ENCODE data around the gene NIP7. TPM values are rescaled to one million over a fixed set of nuclear protein-coding genes. Genes with fewer than 3 reads are reported as not detected.

Gene NIP7
- total RNA-seq, 4 donors from 2014 or later = 1.8 to 17.3 (median 8.9) TPM

GRCh38 chr16:69345923-69346322 lies 6.4 kb downstream of the NIP7 start:
- TF ChIP-seq POLR2AphosphoS5 (IDR thresholded peaks at IDR 0.05) = no peak
- no peak for TF ChIP-seq EP300 (IDR thresholded peaks at IDR 0.05; ENCODE audit: low read depth)
- TF ChIP-seq POLR2A (IDR thresholded peaks at IDR 0.05) = no peak
- TF ChIP-seq CTCF (IDR thresholded peaks at IDR 0.05) = no peak
- Histone ChIP-seq H3K27ac (no peak overlapping the region), H3K9me3 (no peaks in the 10 kb centered on the region), H3K4me1 (peaks cover 2 to 3% (median 2%) of the 10 kb centered on the region in 4 donors), H3K27me3 (no peaks in the 10 kb centered on the region), H3K36me3 (peaks cover 0 to 10% (median under 1%) of the 10 kb centered on the region in 4 donors), H3K4me3 (no peak overlapping the region)
- in situ Hi-C loops (cut with MboI; ENCODE audit: low pct_ligation_motif_present in 1 of 4, low pct_unique_long_range_greater_than_20kb in 1 of 4, low sequenced_read_pairs in 3 of 4) = no loop called here
- WGBS, 2 donors (ENCODE audit: low coverage in 1 of 2) = 70% methylated on average over 4 of the region's 4 CpGs
- no peak for DNase-seq
- intact Hi-C loops (cut with DNase I; ENCODE audit: low total_unique reads) = no loop called here

GRCh38 chr16:69346683-69347082 lies 7.1 kb downstream of the NIP7 start:
- H3K27me3 ChIP-seq = no peaks in the 10 kb centered on the region
- H3K9me3 ChIP-seq = no peaks in the 10 kb centered on the region
- H3K36me3 ChIP-seq = peaks cover 0 to 6% (median under 1%) of the 10 kb centered on the region in 4 donors
- 92% methylated on average over 6 of the region's 6 CpGs; no CpG with 5 or more reads in 1 of the 2 donors for WGBS, 2 donors (ENCODE audit: low coverage in 1 of 2)
- TF ChIP-seq POLR2AphosphoS5 (IDR thresholded peaks at IDR 0.05) = no peak
- TF ChIP-seq EP300 (IDR thresholded peaks at IDR 0.05; ENCODE audit: low read depth) = no peak
- TF ChIP-seq CTCF (IDR thresholded peaks at IDR 0.05) = no peak
- TF ChIP-seq POLR2A (IDR thresholded peaks at IDR 0.05) = no peak
- no peak for DNase-seq
- no peak overlapping the region for H3K4me3 ChIP-seq
- H3K27ac ChIP-seq = no peak overlapping the region
- in situ Hi-C loops (cut with MboI; ENCODE audit: low pct_ligation_motif_present in 1 of 4, low pct_unique_long_range_greater_than_20kb in 1 of 4, low sequenced_read_pairs in 3 of 4) (no loop called here), intact Hi-C loops (cut with DNase I; ENCODE audit: low total_unique reads) (no loop called here)
- peaks cover 0 to 5% (median 2%) of the 10 kb centered on the region in 4 donors for H3K4me1 ChIP-seq

- in situ Hi-C loops (cut with MboI; ENCODE audit: low pct_ligation_motif_present in 1 of 4, low pct_unique_long_range_greater_than_20kb in 1 of 4, low sequenced_read_pairs in 3 of 4) (no loop called here), intact Hi-C loops (cut with DNase I; ENCODE audit: low total_unique reads) (no loop called here)
- no peak for TF ChIP-seq CTCF (IDR thresholded peaks at IDR 0.05)
- no peak for TF ChIP-seq POLR2A (IDR thresholded peaks at IDR 0.05)
- no peak for TF ChIP-seq POLR2AphosphoS5 (IDR thresholded peaks at IDR 0.05)
- TF ChIP-seq EP300 (IDR thresholded peaks at IDR 0.05; ENCODE audit: low read depth) = no peak
- Histone ChIP-seq H3K27me3 (no peaks in the 10 kb centered on the region), H3K4me1 (peaks cover 0 to 7% (median 2%) of the 10 kb centered on the region in 4 donors), H3K36me3 (no peaks in the 10 kb centered on the region), H3K27ac (no peak overlapping the region), H3K9me3 (no peaks in the 10 kb centered on the region), H3K4me3 (no peak overlapping the region)
- 83 to 90% methylated on average over 2 to 6 of the region's 6 CpGs for WGBS, 2 donors (ENCODE audit: low coverage in 1 of 2)
- DNase-seq = no peak
These were observed 8.7 kb downstream of the NIP7 start for GRCh38 chr16:69348222-69348621.

- WGBS, 2 donors (ENCODE audit: low coverage in 1 of 2) = 91 to 100% methylated on average over 1 to 10 of the region's 10 CpGs
- in situ Hi-C loops (cut with MboI; ENCODE audit: low pct_ligation_motif_present in 1 of 4, low pct_unique_long_range_greater_than_20kb in 1 of 4, low sequenced_read_pairs in 3 of 4) = no loop called here
- H3K4me1 ChIP-seq = peaks cover 0 to 7% (median 2%) of the 10 kb centered on the region in 4 donors
- intact Hi-C loops (cut with DNase I; ENCODE audit: low total_unique reads) = no loop called here
- no peak overlapping the region for H3K27ac ChIP-seq
- no peaks in the 10 kb centered on the region for H3K36me3 ChIP-seq
- no peak for DNase-seq
- H3K9me3 ChIP-seq = no peaks in the 10 kb centered on the region
- H3K27me3 ChIP-seq = no peaks in the 10 kb centered on the region
- TF ChIP-seq POLR2A (IDR thresholded peaks at IDR 0.05) = no peak
- no peak overlapping the region for H3K4me3 ChIP-seq
These were observed 10.0 kb downstream of the NIP7 start for GRCh38 chr16:69349536-69349935.

GRCh38 chr16:69350536-69351133 lies 11.1 kb downstream of the NIP7 start:
- intact Hi-C loops (cut with DNase I; ENCODE audit: low total_unique reads) = no loop called here
- H3K27ac ChIP-seq = peak overlapping the region in 3 of 4 donors; percentile 66 to 70 (median 68)
- H3K9me3 ChIP-seq = no peaks in the 10 kb centered on the region
- H3K4me1 ChIP-seq = peaks cover 0 to 7% (median 2%) of the 10 kb centered on the region in 4 donors
- in situ Hi-C loops (cut with MboI; ENCODE audit: low pct_ligation_motif_present in 1 of 4, low pct_unique_long_range_greater_than_20kb in 1 of 4, low sequenced_read_pairs in 3 of 4) = no loop called here
- H3K36me3 ChIP-seq = peaks cover 0 to 5% (median 1%) of the 10 kb centered on the region in 4 donors
- no peaks in the 10 kb centered on the region for H3K27me3 ChIP-seq
- TF ChIP-seq EP300 (IDR thresholded peaks at IDR 0.05; ENCODE audit: low read depth) (no peak), POLR2AphosphoS5 (IDR thresholded peaks at IDR 0.05) (no peak), CTCF (IDR thresholded peaks at IDR 0.05) (no peak), POLR2A (IDR thresholded peaks at IDR 0.05) (no peak)
- WGBS, 2 donors (ENCODE audit: low coverage in 1 of 2) = 37 to 71% methylated on average over 2 to 6 of the region's 6 CpGs
- H3K4me3 ChIP-seq = no peak overlapping the region
- DNase-seq = no peak
